Measurements from ENCODE around the gene ALPI. TPM values are rescaled to one million over a fixed set of nuclear protein-coding genes. Genes with fewer than 3 reads are reported as not detected.
A peak's percentile ranks its signal among the peaks of the same experiment; 100 is the strongest.

The ALPI gene
- total and polyA plus RNA-seq, 4 donors, result 0.20 TPM; not detected in 3

DNA sequence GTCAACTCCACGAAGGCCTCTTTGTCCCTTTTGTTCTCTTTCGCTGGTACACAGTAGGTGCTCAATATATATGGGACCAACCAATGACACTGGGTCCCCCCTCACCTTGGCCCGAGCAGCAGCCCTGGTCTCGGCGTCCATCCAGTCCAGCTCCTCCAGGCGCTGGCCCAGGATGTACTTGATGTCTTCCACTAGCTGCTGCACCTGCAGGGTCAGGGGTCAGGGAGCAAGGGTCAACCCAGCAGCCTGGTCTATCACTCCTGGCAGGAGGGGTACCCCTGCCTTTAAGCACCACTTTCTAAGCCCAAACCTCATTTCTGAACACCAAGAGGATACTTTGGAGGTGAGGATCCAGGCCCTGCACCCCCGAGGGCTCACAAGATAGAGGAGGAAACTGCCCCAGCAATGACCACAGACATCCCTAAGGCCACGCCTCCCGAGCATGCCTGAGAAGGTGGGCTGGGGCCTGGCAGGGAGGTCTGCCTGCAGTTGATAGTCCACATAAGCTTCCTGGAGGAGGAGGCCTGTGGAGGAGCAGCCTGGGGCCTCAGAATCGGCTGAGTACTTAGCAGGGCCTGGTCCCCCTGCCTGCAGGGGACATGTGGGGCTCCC, 27.5 kb downstream of the ALPI start:
- Histone ChIP-seq H3K4me3 (ENCODE audit: low read depth, low read length) (no peak overlapping the region), H3K4me1 (ENCODE audit: control insufficient read depth, insufficient read depth, low read length) (peaks cover 23% of the 10 kb centered on the region), H3K36me3 (ENCODE audit: control insufficient read depth, insufficient read depth, low read length) (peaks cover 31% of the 10 kb centered on the region), H3K9me3 (ENCODE audit: control insufficient read depth, insufficient read depth, low read length) (no peaks in the 10 kb centered on the region), H3K27ac (ENCODE audit: low read depth, low read length) (no peak overlapping the region), H3K27me3 (ENCODE audit: control insufficient read depth, insufficient read depth, low read length) (peaks cover 43% of the 10 kb centered on the region)
- DNase-seq (ENCODE audit: low read depth in 4 of 6, low spot score in 6 of 6), result no peak
- WGBS (ENCODE audit: insufficient coverage), result 87% methylated on average over 10 of the region's 10 CpGs

DNA sequence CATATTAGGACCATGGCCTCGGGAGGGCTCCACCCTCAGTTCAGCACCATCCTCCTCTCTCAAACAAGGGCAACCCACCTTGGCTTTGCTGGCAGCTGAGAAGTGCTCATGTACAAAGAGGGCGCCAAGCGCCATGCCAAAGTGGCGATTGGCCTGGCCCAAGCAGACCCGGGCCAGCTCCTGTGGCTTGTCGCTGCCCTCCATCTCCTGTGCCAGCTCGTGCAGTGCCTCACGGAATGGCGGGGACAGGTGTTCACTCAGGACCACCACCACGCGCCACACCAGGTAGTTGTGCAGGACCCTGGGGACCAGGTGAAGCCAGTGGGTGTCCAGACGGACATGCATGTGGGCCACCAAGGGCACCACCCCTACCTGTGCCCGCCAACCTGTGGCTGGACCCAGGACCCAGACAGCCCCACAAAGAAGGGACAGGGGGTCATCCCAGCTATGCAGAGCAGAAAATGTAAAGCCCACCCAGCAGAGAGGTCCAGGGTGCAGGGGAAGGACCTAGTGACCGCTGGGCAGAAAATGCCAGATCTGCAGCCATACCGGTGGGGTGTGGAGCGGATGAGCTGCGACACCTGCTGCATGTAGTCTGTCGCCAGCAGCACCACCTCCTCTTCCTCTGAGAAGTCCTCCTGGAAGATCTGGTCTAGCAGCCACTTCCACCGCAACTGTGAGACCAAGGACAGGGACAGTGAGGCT, 28.1 kb downstream of the ALPI start:
- Histone ChIP-seq H3K4me1 (ENCODE audit: control insufficient read depth, insufficient read depth, low read length) (peaks cover 27% of the 10 kb centered on the region), H3K36me3 (ENCODE audit: control insufficient read depth, insufficient read depth, low read length) (peaks cover 29% of the 10 kb centered on the region), H3K27me3 (ENCODE audit: control insufficient read depth, insufficient read depth, low read length) (peaks cover 46% of the 10 kb centered on the region), H3K9me3 (ENCODE audit: control insufficient read depth, insufficient read depth, low read length) (no peaks in the 10 kb centered on the region), H3K27ac (ENCODE audit: low read depth, low read length) (no peak overlapping the region), H3K4me3 (ENCODE audit: low read depth, low read length) (no peak overlapping the region)
- WGBS (ENCODE audit: insufficient coverage), result 94% methylated on average over 19 of the region's 19 CpGs
- no peak for DNase-seq (ENCODE audit: low read depth in 4 of 6, low spot score in 6 of 6)

GRCh38 chr2:232484628-232485347, 28.8 kb downstream of the ALPI start:
- Histone ChIP-seq H3K27ac (ENCODE audit: low read depth, low read length) (no peak overlapping the region), H3K36me3 (ENCODE audit: control insufficient read depth, insufficient read depth, low read length) (peaks cover 26% of the 10 kb centered on the region), H3K4me3 (ENCODE audit: low read depth, low read length) (no peak overlapping the region), H3K27me3 (ENCODE audit: control insufficient read depth, insufficient read depth, low read length) (peaks cover 48% of the 10 kb centered on the region), H3K9me3 (ENCODE audit: control insufficient read depth, insufficient read depth, low read length) (no peaks in the 10 kb centered on the region), H3K4me1 (ENCODE audit: control insufficient read depth, insufficient read depth, low read length) (peaks cover 27% of the 10 kb centered on the region)
- 80% methylated on average over 12 of the region's 12 CpGs for WGBS (ENCODE audit: insufficient coverage)
- no peak for DNase-seq (ENCODE audit: low read depth in 4 of 6, low spot score in 6 of 6)

DNA sequence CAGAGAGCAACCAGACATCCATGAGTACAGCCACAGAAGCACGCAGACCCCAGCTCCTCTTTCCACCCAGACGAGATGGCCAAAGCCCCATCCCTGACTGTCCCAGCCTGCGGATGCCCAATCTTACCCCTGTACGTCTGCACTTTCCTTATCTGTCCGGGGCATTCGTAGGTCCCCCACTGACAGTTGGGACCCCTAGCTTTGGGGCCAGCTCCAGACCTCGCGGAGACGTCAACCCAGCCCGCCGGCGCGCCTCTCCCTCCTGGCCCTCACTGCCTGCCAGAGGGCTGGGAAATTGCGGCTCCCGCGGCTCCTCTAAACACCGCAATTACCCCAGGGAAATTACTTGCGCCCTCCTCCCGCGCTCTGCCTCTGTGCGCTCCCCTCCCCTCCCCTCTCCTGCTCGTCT, 29.4 kb downstream of the ALPI start:
- Histone ChIP-seq H3K4me3 (ENCODE audit: low read depth, low read length) (no peak overlapping the region), H3K36me3 (ENCODE audit: control insufficient read depth, insufficient read depth, low read length) (peaks cover 23% of the 10 kb centered on the region), H3K4me1 (ENCODE audit: control insufficient read depth, insufficient read depth, low read length) (peaks cover 31% of the 10 kb centered on the region), H3K27ac (ENCODE audit: low read depth, low read length) (no peak overlapping the region), H3K9me3 (ENCODE audit: control insufficient read depth, insufficient read depth, low read length) (no peaks in the 10 kb centered on the region), H3K27me3 (ENCODE audit: control insufficient read depth, insufficient read depth, low read length) (peaks cover 49% of the 10 kb centered on the region)
- 6% methylated on average over 22 of the region's 22 CpGs for WGBS (ENCODE audit: insufficient coverage)
- DNase-seq (ENCODE audit: low read depth in 4 of 6, low spot score in 6 of 6), result no peak

- H3K27me3 ChIP-seq (ENCODE audit: control insufficient read depth, insufficient read depth, low read length), result peaks cover 49% of the 10 kb centered on the region
- whole genome bisulfite sequencing (ENCODE audit: insufficient coverage), result 1% methylated on average over 111 of the region's 111 CpGs
- no peak overlapping the region for H3K27ac ChIP-seq (ENCODE audit: low read depth, low read length)
- H3K4me1 ChIP-seq (ENCODE audit: control insufficient read depth, insufficient read depth, low read length), result peaks cover 31% of the 10 kb centered on the region
- H3K36me3 ChIP-seq (ENCODE audit: control insufficient read depth, insufficient read depth, low read length), result peaks cover 18% of the 10 kb centered on the region
- no peaks in the 10 kb centered on the region for H3K9me3 ChIP-seq (ENCODE audit: control insufficient read depth, insufficient read depth, low read length)
- DNase-seq (ENCODE audit: low read depth in 4 of 6, low spot score in 6 of 6), result peak in 1 of 6 donors; percentile 56
- H3K4me3 ChIP-seq (ENCODE audit: low read depth, low read length), result no peak overlapping the region
These were observed 30.0 kb downstream of the ALPI start for GRCh38 chr2:232485757-232486557.

DNA sequence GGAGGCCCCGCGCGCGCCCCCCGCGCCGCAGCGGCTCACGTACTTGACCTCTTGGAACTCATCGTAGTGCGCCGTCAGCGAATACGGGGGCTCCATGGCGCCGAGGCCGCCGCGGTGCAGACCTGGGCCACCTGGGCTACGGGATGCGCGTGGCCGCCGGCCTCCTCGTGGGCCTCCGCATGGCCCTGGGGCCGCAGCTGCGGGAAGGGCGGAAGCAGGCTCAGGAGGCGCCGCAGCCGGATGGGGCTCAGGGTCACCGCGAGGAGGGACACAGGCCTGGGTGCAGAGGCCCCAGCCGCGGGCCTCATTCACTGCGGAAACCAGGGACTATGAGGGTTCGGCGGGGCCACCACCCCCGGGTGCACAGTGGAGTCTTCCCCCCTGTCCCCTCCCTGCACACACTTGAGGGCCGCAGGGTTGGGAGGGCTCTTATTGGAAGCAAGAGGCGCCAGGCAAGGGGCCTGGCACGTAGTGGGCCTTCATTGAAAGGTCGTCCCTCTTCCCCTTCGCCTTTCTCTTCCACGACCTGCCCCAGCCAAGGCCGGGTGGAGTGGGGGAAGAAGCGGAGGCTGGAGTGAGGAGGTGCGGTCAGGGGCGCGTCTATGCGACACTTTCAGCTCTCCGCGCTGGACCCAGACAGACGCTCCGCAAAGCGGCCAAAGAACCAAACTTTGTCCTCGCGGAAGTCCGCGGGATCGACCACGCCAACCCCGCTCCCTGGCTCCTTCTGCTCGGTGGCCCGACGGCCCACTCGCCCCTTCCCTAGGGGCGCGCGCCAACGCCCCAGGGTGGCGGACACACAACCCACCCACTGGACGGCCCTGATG, 30.8 kb downstream of the ALPI start:
- Histone ChIP-seq H3K27ac (ENCODE audit: low read depth, low read length) (no peak overlapping the region), H3K4me1 (ENCODE audit: control insufficient read depth, insufficient read depth, low read length) (peaks cover 31% of the 10 kb centered on the region), H3K4me3 (ENCODE audit: low read depth, low read length) (no peak overlapping the region), H3K27me3 (ENCODE audit: control insufficient read depth, insufficient read depth, low read length) (peaks cover 49% of the 10 kb centered on the region), H3K9me3 (ENCODE audit: control insufficient read depth, insufficient read depth, low read length) (no peaks in the 10 kb centered on the region), H3K36me3 (ENCODE audit: control insufficient read depth, insufficient read depth, low read length) (peaks cover 11% of the 10 kb centered on the region)
- no peak for DNase-seq (ENCODE audit: low read depth in 4 of 6, low spot score in 6 of 6)
- 2% methylated on average over 63 of the region's 74 CpGs for WGBS (ENCODE audit: insufficient coverage)

GRCh38 chr2:232487385-232488096, 31.6 kb downstream of the ALPI start, which contains the start of gene ECEL1:
TSS of gene ECEL1 (minus strand) at chr2:232487834. CDS start at chr2:232486653, 1,181 bp downstream.
- Histone ChIP-seq H3K4me3 (ENCODE audit: low read depth, low read length) (no peak within 1 kb of the TSS), H3K27me3 (ENCODE audit: control insufficient read depth, insufficient read depth, low read length) (peaks cover 49% of the 10 kb centered on the region), H3K4me1 (ENCODE audit: control insufficient read depth, insufficient read depth, low read length) (peaks cover 31% of the 10 kb centered on the region), H3K36me3 (ENCODE audit: control insufficient read depth, insufficient read depth, low read length) (peaks cover 10% of the 10 kb centered on the region), H3K9me3 (ENCODE audit: control insufficient read depth, insufficient read depth, low read length) (no peaks in the 10 kb centered on the region), H3K27ac (ENCODE audit: low read depth, low read length) (no peak within 1 kb of the TSS)
- peak in 2 of 6 donors; percentile 44 for DNase-seq (ENCODE audit: low read depth in 4 of 6, low spot score in 6 of 6)
- WGBS (ENCODE audit: insufficient coverage), result under 1% methylated on average over 102 of the region's 102 CpGs

DNA sequence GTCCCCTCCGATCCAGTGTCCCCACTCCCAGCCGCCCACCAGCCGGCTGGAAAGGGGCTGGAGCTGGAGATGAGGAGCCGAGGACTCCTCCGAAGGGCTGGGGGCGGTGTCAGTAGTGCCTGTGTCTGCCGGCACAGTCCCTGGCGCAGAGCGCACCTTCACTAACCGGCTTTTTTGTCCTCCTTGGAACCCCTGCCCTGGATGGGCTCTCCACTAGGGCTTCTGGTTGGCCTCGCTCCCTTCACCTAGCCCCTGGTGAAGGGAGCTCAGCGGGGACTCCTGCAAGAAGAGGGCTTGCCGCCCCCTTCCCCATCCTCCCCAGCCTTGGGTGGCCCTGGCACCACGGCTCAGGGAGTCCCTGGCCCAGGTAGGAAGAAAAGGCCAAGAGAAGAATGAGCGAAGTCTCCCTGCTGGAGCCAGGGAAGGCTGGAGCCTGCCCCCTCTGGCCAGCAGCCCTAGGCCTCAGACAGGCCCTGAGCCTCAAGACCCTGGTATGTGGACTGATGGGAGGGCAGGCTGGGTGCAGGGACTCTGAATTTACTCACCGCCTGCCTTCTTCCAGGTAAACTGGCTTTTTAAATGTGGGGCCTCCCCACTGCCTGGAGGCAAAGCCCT, 32.3 kb downstream of the ALPI start:
- H3K27ac ChIP-seq (ENCODE audit: low read depth, low read length), result no peak overlapping the region
- no peak overlapping the region for H3K4me3 ChIP-seq (ENCODE audit: low read depth, low read length)
- H3K4me1 ChIP-seq (ENCODE audit: control insufficient read depth, insufficient read depth, low read length), result peaks cover 31% of the 10 kb centered on the region
- H3K9me3 ChIP-seq (ENCODE audit: control insufficient read depth, insufficient read depth, low read length), result no peaks in the 10 kb centered on the region
- DNase-seq (ENCODE audit: low read depth in 4 of 6, low spot score in 6 of 6), result no peak
- H3K27me3 ChIP-seq (ENCODE audit: control insufficient read depth, insufficient read depth, low read length), result peaks cover 49% of the 10 kb centered on the region
- 23% methylated on average over 13 of the region's 16 CpGs for WGBS (ENCODE audit: insufficient coverage)
- peaks cover 6% of the 10 kb centered on the region for H3K36me3 ChIP-seq (ENCODE audit: control insufficient read depth, insufficient read depth, low read length)
